IMR-90 (cell line): ENCODE data around the gene ANKRD40CL. TPM values are rescaled to one million over a fixed set of nuclear protein-coding genes. Genes with fewer than 3 reads are reported as not detected.
A peak's percentile ranks its signal among the peaks of the same experiment; 100 is the strongest.

Source experiments
- ATAC-seq: fragments of 200-7000 bp; cut with Tn5 transposase; 2 replicates; pipeline ENCODE4 v1.9.1; 2020; ENCODE audit warnings: low read depth, mild to moderate bottlenecking, moderate library complexity
- BruUV-seq: library from RNA; stranded (reverse); fragments of 400-500 nt; replicated peaks from 2 replicates; lab custom pipeline; 2021; lab: Mats Ljungman, UMichigan
- CTCF ChIA-PET: fragments of 300-600 bp; formaldehyde crosslinking; extraction: SDS; loops from one replicate; lab custom pipeline; 2021; ENCODE audit warnings: antibody characterized with exemption; lab: Yijun Ruan, JAX
- POLR2A ChIA-PET: fragments of 300-600 bp; sonication (Branson Sonifier 250); formaldehyde crosslinking; loops from one replicate; lab custom pipeline; 2022; ENCODE audit warnings: antibody characterized with exemption; ENCODE audit not compliant: unreplicated experiment; lab: Charles Lee
- DNase-seq: peaks from one replicate; pipeline ENCODE4 v3.0.0; 2013
- H2AFZ ChIP-seq: replicated peaks from 2 replicates; pipeline ENCODE3; 2013; ENCODE audit warnings: low read length, mild to moderate bottlenecking; ENCODE audit not compliant: poor library complexity
- H2AK5ac ChIP-seq: 2 replicates; pipeline ENCODE4 v1.6.1; 2013; ENCODE audit warnings: low read depth, low read length, inconsistent platforms
- H2AK9ac ChIP-seq: replicated peaks from 2 replicates; pipeline ENCODE3; 2013; ENCODE audit warnings: mild to moderate bottlenecking, low read depth, low read length, moderate library complexity; ENCODE audit not compliant: poor library complexity
- H2BK120ac ChIP-seq: 2 replicates; pipeline ENCODE4 v1.6.1; 2013; ENCODE audit warnings: low read depth, low read length, inconsistent platforms
- H2BK15ac ChIP-seq: 3 replicates; pipeline ENCODE4 v1.6.1; 2013; ENCODE audit warnings: low read depth, low read length, inconsistent platforms
- H2BK20ac ChIP-seq: 2 replicates; pipeline ENCODE4 v1.6.1; 2013; ENCODE audit warnings: low read depth, mild to moderate bottlenecking, inconsistent platforms, low read length, moderate library complexity
- H2BK5ac ChIP-seq: 2 replicates; pipeline ENCODE4 v1.6.1; 2013; ENCODE audit warnings: mild to moderate bottlenecking, low read depth, low read length, inconsistent platforms; ENCODE audit not compliant: poor library complexity, severe bottlenecking
- H3K14ac ChIP-seq: replicated peaks from 2 replicates; pipeline ENCODE4 v1.6.1; 2013; ENCODE audit warnings: low read depth, low read length, inconsistent platforms
- H3K18ac ChIP-seq: 2 replicates; pipeline ENCODE4 v1.6.1; 2013; ENCODE audit warnings: low read depth, low read length, control low read depth
- H3K23ac ChIP-seq: 2 replicates; pipeline ENCODE4 v1.6.1; 2013; ENCODE audit warnings: low read depth, low read length, inconsistent platforms
- H3K27ac ChIP-seq: 2 replicates; pipeline ENCODE4 v1.5.1; 2013; ENCODE audit warnings: mild to moderate bottlenecking, control low read depth, low read length; ENCODE audit not compliant: insufficient read depth
- H3K27me3 ChIP-seq: 2 replicates; pipeline ENCODE4 v1.6.1; 2013; ENCODE audit warnings: low read length; ENCODE audit not compliant: control insufficient read depth, insufficient read depth
- H3K36me3 ChIP-seq: 2 replicates; pipeline ENCODE4 v1.6.1; 2013; ENCODE audit warnings: low read length, mixed read lengths; ENCODE audit not compliant: control insufficient read depth, insufficient read depth
- H3K4ac ChIP-seq: 2 replicates; pipeline ENCODE4 v1.6.1; 2013; ENCODE audit warnings: low read depth, low read length, inconsistent platforms
- H3K4me1 ChIP-seq: 2 replicates; pipeline ENCODE4 v1.6.1; 2013; ENCODE audit warnings: low read length, mixed read lengths; ENCODE audit not compliant: control insufficient read depth, insufficient read depth
- H3K4me2 ChIP-seq: 2 replicates; pipeline ENCODE4 v1.6.1; 2013; ENCODE audit warnings: low read depth, mild to moderate bottlenecking, control low read depth, low read length, moderate library complexity
- H3K4me3 ChIP-seq: 2 replicates; pipeline ENCODE4 v1.5.1; 2013; ENCODE audit warnings: low read depth, mild to moderate bottlenecking, control low read depth, low read length, moderate library complexity; ENCODE audit not compliant: insufficient read depth
- H3K56ac ChIP-seq: 2 replicates; pipeline ENCODE4 v1.6.1; 2013; ENCODE audit warnings: low read length, inconsistent platforms; ENCODE audit not compliant: insufficient read depth; ENCODE audit errors: extremely low read depth
- H3K79me1 ChIP-seq, 2 experiments: 2 replicates each; pipeline ENCODE4 v1.6.1; 2013; ENCODE audit warnings: low read length in 2 of 2, inconsistent platforms in 1 of 2, low read depth in 1 of 2
- H3K9ac ChIP-seq: 2 replicates; pipeline ENCODE4 v1.6.1; 2013; ENCODE audit warnings: low read depth, low read length, control low read depth
- H3K9me1 ChIP-seq: 2 replicates; pipeline ENCODE4 v1.6.1; 2013; ENCODE audit warnings: low read length, inconsistent platforms; ENCODE audit not compliant: insufficient read depth
- H3K9me3 ChIP-seq: 2 replicates; pipeline ENCODE4 v1.6.1; 2013; ENCODE audit warnings: low read length; ENCODE audit not compliant: control insufficient read depth, insufficient read depth
- H4K20me1 ChIP-seq: 2 replicates; pipeline ENCODE4 v1.6.1; 2013; ENCODE audit warnings: low read length, inconsistent platforms; ENCODE audit not compliant: insufficient read depth
- H4K5ac ChIP-seq: 2 replicates; pipeline ENCODE4 v1.6.1; 2013; ENCODE audit warnings: mild to moderate bottlenecking, low read depth, low read length, control low read depth
- H4K8ac ChIP-seq, 2 experiments: 2 replicates each; pipeline ENCODE4 v1.6.1; 2013; ENCODE audit warnings: low read depth in 2 of 2, low read length in 2 of 2, control low read depth in 1 of 2, inconsistent platforms in 1 of 2
- H4K91ac ChIP-seq: 2 replicates; pipeline ENCODE4 v1.6.1; 2013; ENCODE audit warnings: low read depth, low read length, inconsistent platforms; ENCODE audit not compliant: insufficient read depth
- BHLHE40 ChIP-seq: fragments of 150-350 bp; IDR thresholded peaks from 2 replicates; pipeline ENCODE4 v1.6.1; 2016; ENCODE audit warnings: mild to moderate bottlenecking, low read depth, low read length
- CEBPB ChIP-seq: IDR thresholded peaks from 2 replicates; pipeline ENCODE4 v1.6.1; 2012; ENCODE audit warnings: low read depth, low read length, improper control_type of control experiment
- CHD1 ChIP-seq: IDR thresholded peaks from 2 replicates; pipeline ENCODE4 v1.6.1; 2012; ENCODE audit warnings: low read depth, low read length, improper control_type of control experiment
- FOS ChIP-seq: fragments of 150-350 bp; IDR thresholded peaks from 2 replicates; pipeline ENCODE4 v1.6.1; 2016; ENCODE audit warnings: low read depth, low read length
- MAFK ChIP-seq: IDR thresholded peaks from 2 replicates; pipeline ENCODE4 v1.6.1; 2012; ENCODE audit warnings: low read depth, low read length, improper control_type of control experiment
- MXI1 ChIP-seq: IDR thresholded peaks from 2 replicates; pipeline ENCODE4 v1.6.1; 2012; ENCODE audit warnings: low read depth, mild to moderate bottlenecking, low read length, moderate library complexity, borderline replicate concordance
- NFE2L2 ChIP-seq: fragments of 150-350 bp; IDR thresholded peaks from 2 replicates; pipeline ENCODE4 v1.6.1; 2016; ENCODE audit warnings: low read depth, mild to moderate bottlenecking, low read length
- POLR2A ChIP-seq: IDR thresholded peaks from 2 replicates; pipeline ENCODE4 v1.6.1; 2012; ENCODE audit warnings: mild to moderate bottlenecking, low read depth, low read length
- RAD21 ChIP-seq: IDR thresholded peaks from 2 replicates; pipeline ENCODE4 v1.6.1; 2012; ENCODE audit warnings: low read length, improper control_type of control experiment
- RCOR1 ChIP-seq: IDR thresholded peaks from 2 replicates; pipeline ENCODE4 v1.6.1; 2012; ENCODE audit warnings: mild to moderate bottlenecking, low read length, improper control_type of control experiment; ENCODE audit not compliant: insufficient replicate concordance
- RFX5 ChIP-seq: IDR thresholded peaks from 2 replicates; pipeline ENCODE4 v1.8.0; 2012; ENCODE audit warnings: low read depth, mild to moderate bottlenecking, low read length, moderate library complexity
- SMC3 ChIP-seq: fragments of 150-350 bp; IDR thresholded peaks from 2 replicates; pipeline ENCODE4 v1.6.1; 2016; ENCODE audit warnings: low read depth, mild to moderate bottlenecking, antibody characterized with exemption, low read length, moderate library complexity
- WGBS, 2 experiments: methylation state at CpG; one replicate each; pipeline versions ENCODE4 v1.1.5 to v1.1.7; 2013; ENCODE audit warnings: missing lambda C conversion rate in 2 of 2; ENCODE audit not compliant: insufficient read length in 1 of 2; ENCODE audit errors: extremely low coverage in 2 of 2; 5-methylcytosine and 5-hydroxymethylcytosine counted together
- dilution Hi-C: fragments of 300-500 bp; cut with HindIII; formaldehyde crosslinking; loops from one replicate; pipeline ENCODE4 v1.14.3; 2018; ENCODE audit warnings: low sequenced_read_pairs; ENCODE audit not compliant: unreplicated experiment
- in situ Hi-C: fragments of 300-500 bp; cut with MboI; formaldehyde crosslinking; loops from 3 replicates; pipeline ENCODE4 v1.14.3; 2019; ENCODE audit warnings: low sequenced_read_pairs, inconsistent platforms, mixed read lengths
- intact Hi-C: fragments of 100-400 bp; cut with micrococcal nuclease; formaldehyde crosslinking; loops from 2 replicates; pipeline ENCODE4 v1.10.0; 2022
- polyA plus RNA-seq, 3 experiments: library from polyadenylated mRNA; depleted of rRNA; stranded (reverse); fragments of >200 nt; gene quantifications; 2 replicates each; pipeline ENCODE4 v1.2.3, GENCODE V29; 2012; ENCODE audit warnings: low replicate concordance in 1 of 3
- total RNA-seq: library from RNA; depleted of rRNA; stranded (reverse); fragments of >200 nt; gene quantifications from 2 replicates; pipeline ENCODE4 v1.2.3, GENCODE V29; 2012
- TF ChIP-seq, protein P1 (sequence below): fragments of 150-350 bp; IDR thresholded peaks from 2 replicates; pipeline ENCODE4 v1.6.1; 2017; ENCODE audit warnings: mild to moderate bottlenecking, antibody characterized with exemption, low read length, low read depth
- TF ChIP-seq, protein P2 (sequence below): fragments of 150-350 bp; IDR thresholded peaks from 2 replicates; pipeline ENCODE4 v1.6.1; 2016; ENCODE audit warnings: low read depth, mild to moderate bottlenecking, low read length, moderate library complexity, borderline replicate concordance
- TF ChIP-seq, protein P3 (sequence below): conservative IDR thresholded peaks from 2 replicates; pipeline ENCODE4 v1.5.1; 2012; ENCODE audit warnings: mild to moderate bottlenecking, low read depth, low read length, improper control_type of control experiment

ANKRD40CL gene
- total and polyA plus RNA-seq, 2 of the 4 experiments (the other 2 are of a cell fraction), result not detected

DNA sequence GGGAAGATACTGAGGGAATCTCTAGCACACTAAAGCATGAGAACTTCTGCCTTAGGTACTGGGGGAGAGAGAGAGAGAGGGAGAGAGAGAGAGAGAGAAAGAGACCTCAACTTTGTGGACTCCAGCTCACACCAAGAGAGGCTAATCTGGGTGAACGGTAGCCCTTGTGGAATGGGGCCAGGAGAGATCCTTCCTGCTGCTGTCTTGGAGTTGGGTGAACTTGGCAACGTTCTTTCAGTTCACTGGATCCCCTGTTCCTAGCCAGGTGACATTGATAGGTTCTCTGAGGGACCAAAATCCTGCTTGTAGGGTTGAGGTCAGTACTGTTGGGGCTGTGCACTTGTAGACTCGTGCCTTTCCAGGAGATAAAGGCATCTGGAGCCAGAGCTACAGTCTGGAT lies 41.6 kb upstream of the ANKRD40CL start:
- DNase-seq (no peak), ATAC-seq (no peak)
- Histone ChIP-seq H4K5ac (no peak overlapping the region), H2BK5ac (no peak overlapping the region), H3K4me1 (no peaks in the 10 kb centered on the region), H3K9ac (no peak overlapping the region), H3K18ac (no peak overlapping the region), H4K20me1 (no peaks in the 10 kb centered on the region), H2AK5ac (no peak overlapping the region), H3K9me3 (no peaks in the 10 kb centered on the region), H3K9me1 (no peaks in the 10 kb centered on the region), H3K4ac (no peak overlapping the region), H3K27ac (no peak overlapping the region), H3K23ac (no peak overlapping the region), H3K27me3 (peaks cover 33% of the 10 kb centered on the region), H2BK20ac (no peak overlapping the region), H3K14ac (peak overlapping the region; percentile 8; the same call in 1 of the 2 replicates), H3K4me2 (no peak overlapping the region), H4K8ac (no peak overlapping the region), H2BK120ac (no peak overlapping the region), H2BK15ac (no peak overlapping the region), H4K91ac (no peak overlapping the region), H2AK9ac (no peak overlapping the region), H3K36me3 (no peaks in the 10 kb centered on the region), H3K4me3 (no peak overlapping the region), H3K79me1 (no peaks in the 10 kb centered on the region), H2AFZ (no peak overlapping the region), H3K56ac (no peak overlapping the region)
- intact Hi-C loops, result no loop called here
- dilution Hi-C loops, result no loop called here
- TF ChIP-seq MXI1 (no peak), FOS (no peak), MAFK (no peak), RFX5 (no peak), BHLHE40 (no peak), NFE2L2 (no peak), POLR2A (no peak), RAD21 (no peak), CHD1 (no peak), CEBPB (no peak), SMC3 (no peak), RCOR1 (no peak)
- TF ChIP-seq, protein P1, sequence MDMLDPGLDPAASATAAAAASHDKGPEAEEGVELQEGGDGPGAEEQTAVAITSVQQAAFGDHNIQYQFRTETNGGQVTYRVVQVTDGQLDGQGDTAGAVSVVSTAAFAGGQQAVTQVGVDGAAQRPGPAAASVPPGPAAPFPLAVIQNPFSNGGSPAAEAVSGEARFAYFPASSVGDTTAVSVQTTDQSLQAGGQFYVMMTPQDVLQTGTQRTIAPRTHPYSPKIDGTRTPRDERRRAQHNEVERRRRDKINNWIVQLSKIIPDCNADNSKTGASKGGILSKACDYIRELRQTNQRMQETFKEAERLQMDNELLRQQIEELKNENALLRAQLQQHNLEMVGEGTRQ, result no peak
- TF ChIP-seq, protein P2, sequence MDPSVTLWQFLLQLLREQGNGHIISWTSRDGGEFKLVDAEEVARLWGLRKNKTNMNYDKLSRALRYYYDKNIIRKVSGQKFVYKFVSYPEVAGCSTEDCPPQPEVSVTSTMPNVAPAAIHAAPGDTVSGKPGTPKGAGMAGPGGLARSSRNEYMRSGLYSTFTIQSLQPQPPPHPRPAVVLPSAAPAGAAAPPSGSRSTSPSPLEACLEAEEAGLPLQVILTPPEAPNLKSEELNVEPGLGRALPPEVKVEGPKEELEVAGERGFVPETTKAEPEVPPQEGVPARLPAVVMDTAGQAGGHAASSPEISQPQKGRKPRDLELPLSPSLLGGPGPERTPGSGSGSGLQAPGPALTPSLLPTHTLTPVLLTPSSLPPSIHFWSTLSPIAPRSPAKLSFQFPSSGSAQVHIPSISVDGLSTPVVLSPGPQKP, result no peak
- TF ChIP-seq, protein P3, sequence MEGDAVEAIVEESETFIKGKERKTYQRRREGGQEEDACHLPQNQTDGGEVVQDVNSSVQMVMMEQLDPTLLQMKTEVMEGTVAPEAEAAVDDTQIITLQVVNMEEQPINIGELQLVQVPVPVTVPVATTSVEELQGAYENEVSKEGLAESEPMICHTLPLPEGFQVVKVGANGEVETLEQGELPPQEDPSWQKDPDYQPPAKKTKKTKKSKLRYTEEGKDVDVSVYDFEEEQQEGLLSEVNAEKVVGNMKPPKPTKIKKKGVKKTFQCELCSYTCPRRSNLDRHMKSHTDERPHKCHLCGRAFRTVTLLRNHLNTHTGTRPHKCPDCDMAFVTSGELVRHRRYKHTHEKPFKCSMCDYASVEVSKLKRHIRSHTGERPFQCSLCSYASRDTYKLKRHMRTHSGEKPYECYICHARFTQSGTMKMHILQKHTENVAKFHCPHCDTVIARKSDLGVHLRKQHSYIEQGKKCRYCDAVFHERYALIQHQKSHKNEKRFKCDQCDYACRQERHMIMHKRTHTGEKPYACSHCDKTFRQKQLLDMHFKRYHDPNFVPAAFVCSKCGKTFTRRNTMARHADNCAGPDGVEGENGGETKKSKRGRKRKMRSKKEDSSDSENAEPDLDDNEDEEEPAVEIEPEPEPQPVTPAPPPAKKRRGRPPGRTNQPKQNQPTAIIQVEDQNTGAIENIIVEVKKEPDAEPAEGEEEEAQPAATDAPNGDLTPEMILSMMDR, result no peak
- POLR2A ChIA-PET, result no interaction called here
- in situ Hi-C loops, result no loop called here
- CTCF ChIA-PET, result interaction anchor here (0.9 kb wide), 1 partner anchor 12 kb away, joined by 4 read pairs; no protein-coding TSS in a partner anchor
- no CpG with 5 or more reads among the region's 3 CpGs for WGBS, 2 experiments
- BruUV-seq, result no TSS peak
